ENCODE measurements around the gene NCLN.

- TF ChIP-seq CTCF (IDR thresholded peaks at IDR 0.05) (no peak), POLR2A (IDR thresholded peaks at IDR 0.05) (no peak)
Measured at GRCh38 chr19:3140667-3141038, 45.1 kb upstream of the NCLN start.

All from stomach (tissue), 4 donors.